Neural crest cell (in vitro differentiated cells): ENCODE data around the gene IPCEF1. TPM values are rescaled to one million over a fixed set of nuclear protein-coding genes. Genes with fewer than 3 reads are reported as not detected.
"Not testable (repeated sequence)": the region's sequence is repeated elsewhere in the genome, so short reads cannot be mapped to it uniquely, and the experiment has no call there.

ENCODE experiments used
- DNase-seq: peaks from one replicate; pipeline ENCODE4 v3.0.0; 2021; ENCODE audit warnings: low read depth, mixed read lengths, low spot score
- H3K27ac Mint-ChIP-seq: one replicate; pipeline ENCODE4 v1.8.0; 2021; ENCODE audit warnings: mild to moderate bottlenecking, mixed read lengths; ENCODE audit not compliant: unreplicated experiment
- H3K27me3 Mint-ChIP-seq: 2 replicates; pipeline ENCODE4 v1.8.0; 2021; ENCODE audit warnings: low read depth, mild to moderate bottlenecking, mixed read lengths
- H3K36me3 Mint-ChIP-seq: 2 replicates; pipeline ENCODE4 v1.8.0; 2021; ENCODE audit warnings: low read depth, mild to moderate bottlenecking, mixed read lengths
- H3K4me1 Mint-ChIP-seq: 2 replicates; pipeline ENCODE4 v1.8.0; 2021; ENCODE audit warnings: mixed read lengths
- H3K4me3 Mint-ChIP-seq: one replicate; pipeline ENCODE4 v1.8.0; 2021; ENCODE audit warnings: mild to moderate bottlenecking, mixed read lengths
- H3K9me3 Mint-ChIP-seq: 2 replicates; pipeline ENCODE4 v1.8.0; 2021; ENCODE audit warnings: mixed read lengths
- total RNA-seq: library from RNA; stranded (reverse); gene quantifications from 2 replicates; pipeline ENCODE4 v1.2.1, GENCODE V29; 2021
- TF ChIP-seq, protein P1 (sequence below): fragments of 200-600 bp; sonication (generic); conservative IDR thresholded peaks from 2 replicates; pipeline ENCODE4 v1.5.0; 2021; ENCODE audit warnings: antibody characterized with exemption, mild to moderate bottlenecking

IPCEF1 gene
- total RNA-seq, 1 donor from 2014 or later = 0.28 TPM

DNA sequence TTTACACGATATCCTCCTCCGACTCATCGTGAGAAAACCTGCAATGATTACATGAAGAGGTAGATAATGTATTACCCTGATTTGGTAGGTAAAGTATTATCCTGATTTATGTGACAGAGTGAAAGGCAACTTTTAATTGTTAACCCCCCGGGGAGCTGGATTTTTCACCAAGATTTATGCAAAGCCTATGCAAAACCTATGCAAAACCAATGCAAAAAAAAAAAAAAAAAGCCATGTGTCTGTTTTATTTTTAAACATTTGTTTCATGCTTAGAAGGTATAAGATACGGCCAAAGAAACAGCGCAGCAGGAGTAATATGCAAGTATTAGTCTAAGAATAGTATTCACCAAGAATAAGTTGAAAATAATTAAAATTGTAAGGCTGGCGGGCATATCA lies 109.9 kb downstream of the IPCEF1 start:
- no peak for DNase-seq
- Mint-ChIP-seq H3K36me3 (no peaks in the 10 kb centered on the region), H3K4me1 (peaks cover 8% of the 10 kb centered on the region), H3K4me3 (no peak overlapping the region), H3K27ac (no peak overlapping the region), H3K9me3 (no peaks in the 10 kb centered on the region), H3K27me3 (no peaks in the 10 kb centered on the region)
- TF ChIP-seq, protein P1, sequence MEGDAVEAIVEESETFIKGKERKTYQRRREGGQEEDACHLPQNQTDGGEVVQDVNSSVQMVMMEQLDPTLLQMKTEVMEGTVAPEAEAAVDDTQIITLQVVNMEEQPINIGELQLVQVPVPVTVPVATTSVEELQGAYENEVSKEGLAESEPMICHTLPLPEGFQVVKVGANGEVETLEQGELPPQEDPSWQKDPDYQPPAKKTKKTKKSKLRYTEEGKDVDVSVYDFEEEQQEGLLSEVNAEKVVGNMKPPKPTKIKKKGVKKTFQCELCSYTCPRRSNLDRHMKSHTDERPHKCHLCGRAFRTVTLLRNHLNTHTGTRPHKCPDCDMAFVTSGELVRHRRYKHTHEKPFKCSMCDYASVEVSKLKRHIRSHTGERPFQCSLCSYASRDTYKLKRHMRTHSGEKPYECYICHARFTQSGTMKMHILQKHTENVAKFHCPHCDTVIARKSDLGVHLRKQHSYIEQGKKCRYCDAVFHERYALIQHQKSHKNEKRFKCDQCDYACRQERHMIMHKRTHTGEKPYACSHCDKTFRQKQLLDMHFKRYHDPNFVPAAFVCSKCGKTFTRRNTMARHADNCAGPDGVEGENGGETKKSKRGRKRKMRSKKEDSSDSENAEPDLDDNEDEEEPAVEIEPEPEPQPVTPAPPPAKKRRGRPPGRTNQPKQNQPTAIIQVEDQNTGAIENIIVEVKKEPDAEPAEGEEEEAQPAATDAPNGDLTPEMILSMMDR = no peak

DNA sequence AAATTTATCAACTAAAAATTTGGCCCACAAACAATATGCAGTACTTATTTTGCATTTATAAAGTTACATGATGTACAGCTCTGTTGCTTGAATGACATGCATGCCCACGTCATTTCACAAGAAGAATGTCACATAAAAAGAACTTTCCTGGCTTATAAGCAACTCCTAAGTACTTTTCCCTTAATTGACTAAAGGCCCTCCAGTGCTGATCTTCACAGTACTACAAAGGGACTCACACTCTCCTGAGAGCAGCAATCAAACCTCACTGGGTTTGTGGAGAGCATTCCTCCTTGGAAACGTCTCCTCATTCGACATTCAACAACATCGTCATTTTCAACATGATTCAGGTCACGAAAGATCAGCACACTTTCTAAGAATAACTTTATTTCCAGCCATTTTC lies 111.1 kb downstream of the IPCEF1 start:
- no peak overlapping the region for H3K4me3 Mint-ChIP-seq
- TF ChIP-seq, protein P1 = no peak
- no peaks in the 10 kb centered on the region for H3K27me3 Mint-ChIP-seq
- no peaks in the 10 kb centered on the region for H3K36me3 Mint-ChIP-seq
- H3K9me3 Mint-ChIP-seq = no peaks in the 10 kb centered on the region
- DNase-seq = no peak
- H3K4me1 Mint-ChIP-seq = peaks cover 8% of the 10 kb centered on the region
- no peak overlapping the region for H3K27ac Mint-ChIP-seq

DNA sequence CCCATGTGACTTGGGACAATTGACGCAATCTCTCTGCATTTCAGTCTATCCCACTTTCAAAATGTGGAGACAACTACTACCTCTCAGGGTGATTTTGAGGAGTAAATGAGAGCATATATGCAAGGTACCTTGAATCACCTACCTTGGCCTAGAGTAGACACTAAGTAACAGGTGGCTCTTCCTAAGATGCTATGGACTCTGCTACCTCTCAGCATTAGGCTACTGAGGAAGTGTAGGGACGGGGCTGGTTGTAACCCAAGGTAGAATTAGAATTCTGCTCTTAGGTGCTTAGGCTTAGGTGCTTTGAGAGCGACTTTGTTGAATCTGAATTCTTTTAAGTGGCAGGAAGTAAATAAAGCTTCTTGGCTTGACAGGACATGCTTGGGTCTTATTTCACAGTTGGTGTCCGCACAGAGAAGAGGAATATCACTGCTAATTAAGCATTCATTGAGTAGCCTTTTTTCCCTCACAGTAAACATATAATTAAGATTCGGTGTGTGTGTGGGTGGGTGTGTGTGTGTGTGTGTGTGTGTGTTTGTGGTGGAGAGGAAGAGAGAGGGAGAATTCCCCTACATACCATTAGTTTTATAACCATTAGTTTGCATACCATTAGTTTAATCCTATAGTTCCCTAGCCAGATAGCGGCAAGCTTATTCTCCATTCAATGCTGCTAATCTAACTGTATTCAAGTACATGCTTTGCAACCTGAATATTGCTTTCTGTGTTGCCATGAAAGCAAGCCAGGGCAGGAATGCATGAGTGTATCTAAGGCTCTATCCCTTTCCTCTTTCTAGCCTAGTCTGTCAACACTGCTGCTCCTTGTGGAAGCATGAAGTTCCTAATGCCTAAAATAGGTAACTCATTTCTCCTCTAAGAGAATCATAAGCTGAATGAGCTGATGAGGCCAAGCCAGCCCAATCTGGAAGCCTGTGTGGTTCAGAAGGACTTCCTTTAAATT lies 112.5 kb downstream of the IPCEF1 start:
- H3K4me1 Mint-ChIP-seq = peaks cover 8% of the 10 kb centered on the region
- DNase-seq = no peak
- no peaks in the 10 kb centered on the region for H3K27me3 Mint-ChIP-seq
- H3K4me3 Mint-ChIP-seq = no peak overlapping the region
- no peak overlapping the region for H3K27ac Mint-ChIP-seq
- no peaks in the 10 kb centered on the region for H3K9me3 Mint-ChIP-seq
- H3K36me3 Mint-ChIP-seq = no peaks in the 10 kb centered on the region
- TF ChIP-seq, protein P1 = no peak

DNA sequence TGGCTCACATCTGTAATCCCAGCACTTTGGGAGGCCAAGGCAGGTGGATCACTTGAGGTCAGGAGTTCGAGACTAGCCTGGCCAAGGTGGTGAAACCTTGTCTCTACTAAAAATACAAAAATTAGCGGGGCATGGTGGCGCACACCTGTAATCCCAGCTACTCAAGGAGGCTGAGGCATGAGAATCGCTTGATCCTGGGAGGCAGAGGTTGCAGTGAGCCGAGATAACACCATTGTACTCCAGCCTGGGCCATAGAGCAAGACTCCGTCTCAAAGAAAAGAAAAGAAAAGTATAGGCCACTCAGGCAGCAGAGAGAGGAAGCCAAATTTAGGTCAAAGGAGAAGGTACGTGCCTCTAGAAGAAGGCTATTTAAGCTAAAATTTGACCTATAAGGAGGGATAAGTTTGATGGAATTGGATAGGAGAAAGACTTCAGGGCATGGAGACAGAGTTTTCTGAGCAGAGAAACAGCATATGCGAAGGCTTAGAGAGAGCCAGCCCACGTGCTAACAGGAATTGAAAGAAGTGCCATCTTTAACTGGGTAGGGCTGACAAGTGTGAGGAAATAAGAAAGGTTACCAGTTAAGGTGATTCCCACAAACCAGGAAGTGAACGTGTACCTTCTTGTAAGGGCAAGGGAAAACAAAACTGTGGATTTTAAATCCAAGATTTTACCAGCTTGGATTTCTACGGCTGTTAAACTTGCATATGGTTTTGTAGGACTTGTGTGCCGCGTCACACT lies 113.8 kb downstream of the IPCEF1 start:
- no peaks in the 10 kb centered on the region for H3K27me3 Mint-ChIP-seq
- H3K9me3 Mint-ChIP-seq = no peaks in the 10 kb centered on the region
- peaks cover 8% of the 10 kb centered on the region for H3K4me1 Mint-ChIP-seq
- TF ChIP-seq, protein P1 = no peak
- H3K4me3 Mint-ChIP-seq = no peak overlapping the region
- H3K36me3 Mint-ChIP-seq = no peaks in the 10 kb centered on the region
- no peak for DNase-seq
- no peak overlapping the region for H3K27ac Mint-ChIP-seq

DNA sequence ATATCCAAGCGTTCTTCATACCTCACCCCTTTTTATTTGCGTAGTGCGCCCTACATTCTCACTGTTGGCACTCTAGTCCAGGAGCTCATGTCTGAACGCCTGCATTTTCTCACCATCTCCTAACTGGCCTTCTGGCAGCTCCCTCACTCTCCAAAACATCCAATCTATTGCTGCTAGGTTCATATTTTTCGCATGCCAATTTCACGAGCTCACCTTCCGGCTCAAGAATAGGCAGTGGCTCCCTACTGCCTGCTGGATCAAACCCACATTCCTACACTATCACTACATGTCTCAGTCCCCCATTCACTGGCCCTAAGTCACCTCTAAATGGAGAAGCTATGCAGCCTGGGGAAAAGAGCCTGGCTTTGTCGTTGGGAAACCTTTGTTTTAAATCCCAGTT lies 115.0 kb downstream of the IPCEF1 start:
- H3K27ac Mint-ChIP-seq = no peak overlapping the region
- no peaks in the 10 kb centered on the region for H3K4me1 Mint-ChIP-seq
- no peaks in the 10 kb centered on the region for H3K27me3 Mint-ChIP-seq
- H3K36me3 Mint-ChIP-seq = no peaks in the 10 kb centered on the region
- TF ChIP-seq, protein P1 = no peak
- H3K9me3 Mint-ChIP-seq = no peaks in the 10 kb centered on the region
- DNase-seq = no peak
- H3K4me3 Mint-ChIP-seq = no peak overlapping the region

DNA sequence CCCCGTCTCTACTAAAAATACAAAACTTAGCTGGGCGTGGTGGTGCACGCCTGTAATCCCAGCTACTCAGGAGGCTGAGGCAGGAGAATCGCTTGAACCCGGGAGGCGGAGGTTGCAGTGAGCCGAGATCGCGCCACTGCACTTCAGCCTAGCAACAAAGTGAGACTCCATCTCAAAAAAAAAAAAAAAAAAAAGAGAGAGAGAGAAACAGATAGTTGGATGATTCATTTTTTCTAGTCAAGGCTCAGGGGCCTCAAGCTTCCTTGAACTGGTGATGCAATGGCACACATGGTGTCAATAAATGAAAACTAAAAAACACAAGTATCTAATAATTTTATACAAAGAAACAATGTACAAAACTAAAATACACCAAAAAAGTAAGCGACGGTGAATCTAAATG lies 115.5 kb downstream of the IPCEF1 start:
- H3K9me3 Mint-ChIP-seq, H3K4me1 Mint-ChIP-seq, H3K4me3 Mint-ChIP-seq, H3K27me3 Mint-ChIP-seq, DNase-seq, H3K36me3 Mint-ChIP-seq, H3K27ac Mint-ChIP-seq: not testable (repeated sequence)
